B cell (primary cell): ENCODE results near the gene TMED1. TPM values are rescaled to one million over a fixed set of nuclear protein-coding genes. Genes with fewer than 3 reads are reported as not detected.

Source experiments
- ATAC-seq: fragments of 200-7000 bp; cut with Tn5 transposase; one replicate; pipeline ENCODE4 v1.10.0; 2021; ENCODE audit warnings: low read depth, mild to moderate bottlenecking, moderate number of reproducible peaks, moderate library complexity
- CTCF ChIA-PET: fragments of 350-600 bp; sonication (Branson Sonifier 250); formaldehyde crosslinking; loops from one replicate; lab custom pipeline; 2021; ENCODE audit warnings: antibody characterized with exemption, inconsistent platforms; lab: Charles Lee
- POLR2A ChIA-PET: fragments of 350-600 bp; sonication (Branson Sonifier 250); formaldehyde crosslinking; loops from one replicate; lab custom pipeline; 2021; ENCODE audit warnings: antibody characterized with exemption; lab: Charles Lee
- DNase-seq: peaks from one replicate; pipeline ENCODE4 v3.0.0; 2013
- H2AFZ ChIP-seq: 2 replicates; pipeline ENCODE4 v1.6.1; 2012; ENCODE audit warnings: mild to moderate bottlenecking, low read depth, low read length; ENCODE audit not compliant: insufficient read depth, poor library complexity, severe bottlenecking
- H3K27ac ChIP-seq, 2 donors: 1 replicate in 1 of 2; 2 replicates in 1 of 2; pipeline ENCODE4 v1.5.1; 2012 to 2013; ENCODE audit warnings: low read length in 2 of 2, mild to moderate bottlenecking in 2 of 2, moderate library complexity in 1 of 2
- H3K27me3 ChIP-seq, 4 experiments: fragments of 200-600 bp in 1 of 4; sonication (generic) in 1 of 4; replicated peaks in 1 of 4; 1 replicate in 2 of 4; 2 replicates in 2 of 4; pipeline versions ENCODE4 v1.6.1 to v1.7.0; 2013 to 2016; ENCODE audit warnings: low read length in 3 of 4, mild to moderate bottlenecking in 2 of 4, mixed read lengths in 1 of 4, moderate library complexity in 1 of 4; ENCODE audit not compliant: insufficient read depth in 4 of 4, control insufficient read depth in 3 of 4; ENCODE audit errors: control extremely low read depth in 1 of 4
- H3K36me3 ChIP-seq, 2 experiments: replicated peaks in 1 of 2; 1 replicate in 1 of 2; 2 replicates in 1 of 2; pipeline versions ENCODE4 v1.6.1 to v1.7.1; 2013; ENCODE audit warnings: low read length in 1 of 2; ENCODE audit not compliant: insufficient read depth in 2 of 2, control insufficient read depth in 1 of 2; ENCODE audit errors: control extremely low read depth in 1 of 2, extremely low read depth in 1 of 2
- H3K4me1 ChIP-seq, 2 donors: fragments of 200-600 bp in 1 of 2; sonication (generic) in 1 of 2; 1 replicate in 1 of 2; 2 replicates in 1 of 2; pipeline versions ENCODE4 v1.5.1 to v1.6.1; 2013 to 2017; ENCODE audit warnings: low read length in 2 of 2; ENCODE audit not compliant: control insufficient read depth in 2 of 2, insufficient read depth in 2 of 2
- H3K4me2 ChIP-seq: replicated peaks from 2 replicates; pipeline ENCODE3; 2012; ENCODE audit warnings: mild to moderate bottlenecking, low read depth, low read length; ENCODE audit not compliant: poor library complexity, severe bottlenecking
- H3K4me3 ChIP-seq, 5 experiments: fragments of 200-600 bp in 1 of 5; sonication (generic) in 1 of 5; 1 replicate in 3 of 5; 2 replicates in 2 of 5; pipeline versions ENCODE4 v1.5.1 to v1.7.0; 2011 to 2016; ENCODE audit warnings: low read length in 4 of 5, mild to moderate bottlenecking in 4 of 5, low read depth in 2 of 5, control low read depth in 1 of 5, moderate library complexity in 1 of 5; ENCODE audit not compliant: insufficient read depth in 1 of 5; ENCODE audit errors: control extremely low read depth in 1 of 5, extremely low read depth in 1 of 5
- H3K79me2 ChIP-seq: fragments of 200-600 bp; sonication (generic); one replicate; pipeline ENCODE4 v1.6.0; 2016; ENCODE audit warnings: low read length; ENCODE audit not compliant: control insufficient read depth, insufficient read depth
- H3K9ac ChIP-seq: fragments of 200-600 bp; sonication (generic); 2 replicates; pipeline ENCODE4 v1.6.1; 2017; ENCODE audit warnings: mild to moderate bottlenecking, low read length, moderate library complexity
- H3K9me3 ChIP-seq, 3 donors: one replicate each; pipeline versions ENCODE4 v1.6.1 to v1.7.1; 2013; ENCODE audit warnings: low read length in 2 of 3; ENCODE audit not compliant: control insufficient read depth in 2 of 3, insufficient read depth in 1 of 3; ENCODE audit errors: control extremely low read depth in 1 of 3
- H4K20me1 ChIP-seq: 2 replicates; pipeline ENCODE4 v1.6.0; 2012; ENCODE audit warnings: mild to moderate bottlenecking, low read length; ENCODE audit not compliant: insufficient read depth, control insufficient read depth, poor library complexity, severe bottlenecking
- H3K27ac Mint-ChIP-seq: one replicate; pipeline ENCODE4 v1.8.0; 2021; ENCODE audit warnings: mixed read lengths
- H3K27me3 Mint-ChIP-seq: one replicate; pipeline ENCODE4 v1.8.0; 2021; ENCODE audit warnings: mixed read lengths
- H3K4me1 Mint-ChIP-seq: one replicate; pipeline ENCODE4 v1.8.0; 2021; ENCODE audit warnings: mixed read lengths
- H3K4me3 Mint-ChIP-seq: one replicate; pipeline ENCODE4 v1.8.0; 2021; ENCODE audit warnings: mixed read lengths
- H3K9me3 Mint-ChIP-seq: one replicate; pipeline ENCODE4 v1.8.0; 2022; ENCODE audit warnings: mixed read lengths; ENCODE audit not compliant: insufficient read depth
- CTCF ChIP-seq: fragments of 200-600 bp; IDR thresholded peaks from one replicate; pipeline ENCODE4 v1.8.0; 2022; ENCODE audit warnings: antibody characterized with exemption, mild to moderate bottlenecking
- EZH2 ChIP-seq: IDR thresholded peaks from 2 replicates; pipeline ENCODE4 v1.6.1; 2012; ENCODE audit warnings: borderline replicate concordance, low read depth, mild to moderate bottlenecking, moderate library complexity, low read length; ENCODE audit not compliant: insufficient read depth, poor library complexity, severe bottlenecking
- WGBS: methylation state at CpG from one replicate; pipeline ENCODE4 v1.1.5; 2013; ENCODE audit warnings: missing lambda C conversion rate; ENCODE audit not compliant: insufficient coverage; 5-methylcytosine and 5-hydroxymethylcytosine counted together
- intact Hi-C: fragments of 100-400 bp; cut with micrococcal nuclease; formaldehyde crosslinking; loops from one replicate; pipeline ENCODE4 v1.10.0; 2022
- polyA plus RNA-seq: library from polyadenylated mRNA; depleted of rRNA; stranded (reverse); fragments of >200 nt; gene quantifications from 2 replicates; pipeline ENCODE4 v1.2.3, GENCODE V29; 2012
- total RNA-seq, 2 donors: library from RNA; stranded (reverse); fragments of 120-200 nt in 1 of 2; gene quantifications; 1 replicate in 1 of 2; 2 replicates in 1 of 2; pipeline versions ENCODE4 v1.2.3 to v1.2.4, GENCODE V29; 2013 to 2022

Gene TMED1
- total and polyA plus RNA-seq, 2 donors (not counting 1 experiment from before 2014, with no cell fraction given): 10.8 to 14.7 TPM

- no peak overlapping the region for H3K27ac Mint-ChIP-seq
- H3K4me2 ChIP-seq: no peak overlapping the region
- no peaks in the 10 kb centered on the region for H3K9me3 Mint-ChIP-seq
- no peaks in the 10 kb centered on the region for H3K4me1 ChIP-seq
- no peak overlapping the region for H2AFZ ChIP-seq
- TF ChIP-seq EZH2: no peak
- TF ChIP-seq CTCF: no peak
- no peak overlapping the region for H3K4me3 ChIP-seq
- ChIA-PET CTCF (no interaction called here), POLR2A (no interaction called here)
- no peaks in the 10 kb centered on the region for H3K27me3 ChIP-seq
- H3K27ac ChIP-seq: no peak overlapping the region
- peaks cover 4% of the 10 kb centered on the region for H3K4me1 Mint-ChIP-seq
- H4K20me1 ChIP-seq: peaks cover 17% of the 10 kb centered on the region
- H3K36me3 ChIP-seq: peaks cover 0 to 66% of the 10 kb centered on the region in 2 experiments
- intact Hi-C loops: no loop called here
- H3K9ac ChIP-seq: no peak overlapping the region
- WGBS: 46% methylated on average over 8 of the region's 9 CpGs
- H3K27me3 Mint-ChIP-seq: no peaks in the 10 kb centered on the region
- no peaks in the 10 kb centered on the region for H3K9me3 ChIP-seq
- H3K4me3 Mint-ChIP-seq: no peak overlapping the region
- no peak for ATAC-seq
- no peak for DNase-seq
- peaks cover 16% of the 10 kb centered on the region for H3K79me2 ChIP-seq
Observed at GRCh38 chr19:10812902-10813404, 23.1 kb downstream of the TMED1 start.

GRCh38 chr19:10812196-10812595 lies 23.8 kb downstream of the TMED1 start:
- Mint-ChIP-seq H3K9me3 (no peaks in the 10 kb centered on the region), H3K4me3 (no peak overlapping the region), H3K4me1 (peaks cover 4% of the 10 kb centered on the region), H3K27ac (no peak overlapping the region), H3K27me3 (no peaks in the 10 kb centered on the region)
- H3K27ac ChIP-seq: no peak overlapping the region
- POLR2A ChIA-PET: no interaction called here
- CTCF ChIA-PET: no interaction called here
- 95% methylated on average over 19 of the region's 19 CpGs for WGBS
- no peaks in the 10 kb centered on the region for H3K4me1 ChIP-seq
- peaks cover 16% of the 10 kb centered on the region for H3K79me2 ChIP-seq
- ATAC-seq: no peak
- H3K9me3 ChIP-seq: no peaks in the 10 kb centered on the region
- H2AFZ ChIP-seq: no peak overlapping the region
- H3K4me3 ChIP-seq: no peak overlapping the region
- no peaks in the 10 kb centered on the region for H3K27me3 ChIP-seq
- no peak overlapping the region for H3K9ac ChIP-seq
- intact Hi-C loops: no loop called here
- TF ChIP-seq EZH2 (no peak), CTCF (no peak)
- DNase-seq: no peak
- peaks cover 17% of the 10 kb centered on the region for H4K20me1 ChIP-seq
- H3K4me2 ChIP-seq: no peak overlapping the region
- peaks cover 0 to 66% of the 10 kb centered on the region in 2 experiments for H3K36me3 ChIP-seq
